ENCODE measurements around the gene IL16.

Gene IL16

GRCh38 chr15:81227716-81228115, 31.0 kb downstream of the IL16 start:
- no peak for TF ChIP-seq CTCF (IDR thresholded peaks at IDR 0.05; ENCODE audit: low read length, missing control alignments)
- no peak for DNase-seq (ENCODE audit: low read depth)
- no peak overlapping the region for H3K4me3 ChIP-seq (replicated peaks; ENCODE audit: low read depth, low read length)

- no peak for DNase-seq (ENCODE audit: low read depth)
- H3K4me3 ChIP-seq (replicated peaks; ENCODE audit: low read depth, low read length), result no peak overlapping the region
- TF ChIP-seq CTCF (IDR thresholded peaks at IDR 0.05; ENCODE audit: low read length, missing control alignments), result no peak
Observed at GRCh38 chr15:81229586-81229985, 32.9 kb downstream of the IL16 start.

GRCh38 chr15:81235276-81236123, 38.8 kb downstream of the IL16 start:
- no peak for DNase-seq (ENCODE audit: low read depth)
- no peak for TF ChIP-seq CTCF (IDR thresholded peaks at IDR 0.05; ENCODE audit: low read length, missing control alignments)
- no peak overlapping the region for H3K4me3 ChIP-seq (replicated peaks; ENCODE audit: low read depth, low read length)

GRCh38 chr15:81239190-81239589, 42.5 kb downstream of the IL16 start:
- no peak for TF ChIP-seq CTCF (IDR thresholded peaks at IDR 0.05; ENCODE audit: low read length, missing control alignments)
- H3K4me3 ChIP-seq (replicated peaks; ENCODE audit: low read depth, low read length), result no peak overlapping the region
- peak; percentile 70 for DNase-seq (ENCODE audit: low read depth)

- no peak overlapping the region for H3K4me3 ChIP-seq (replicated peaks; ENCODE audit: low read depth, low read length)
- no peak for DNase-seq (ENCODE audit: low read depth)
- no peak for TF ChIP-seq CTCF (IDR thresholded peaks at IDR 0.05; ENCODE audit: low read length, missing control alignments)
Observed at GRCh38 chr15:81242778-81243177, 46.1 kb downstream of the IL16 start.

GRCh38 chr15:81244306-81244705, 47.6 kb downstream of the IL16 start:
- no peak for TF ChIP-seq CTCF (IDR thresholded peaks at IDR 0.05; ENCODE audit: low read length, missing control alignments)
- no peak for DNase-seq (ENCODE audit: low read depth)
- no peak overlapping the region for H3K4me3 ChIP-seq (replicated peaks; ENCODE audit: low read depth, low read length)

- no peak for TF ChIP-seq CTCF (IDR thresholded peaks at IDR 0.05; ENCODE audit: low read length, missing control alignments)
- no peak for DNase-seq (ENCODE audit: low read depth)
Observed at GRCh38 chr15:81253846-81254245, 57.2 kb downstream of the IL16 start.

More at GRCh38 chr15:81253846-81254245, 57.2 kb downstream of the IL16 start:
- no peak overlapping the region for H3K4me3 ChIP-seq (replicated peaks; ENCODE audit: low read depth, low read length)

Data from fibroblast of pulmonary artery (primary cell).